Stimulated activated CD8-positive, alpha-beta memory T cell treated with anti-CD3 and anti-CD28 coated beads, Interleukin-12 subunit alpha, Interleukin-12 subunit beta, amount 100 ng/mL, for 24 hours (primary cell): Measurements from ENCODE around the gene UROS.

Experiments
- DNase-seq: peaks from one replicate; pipeline ENCODE4 v3.0.0-alpha.2; 2020; ENCODE audit errors: extremely low read depth

Gene UROS

GRCh38 chr10:125822878-125823662 lies at the start of gene UROS, which contains the start of gene BCCIP:
Gene UROS, minus strand, starts transcription at chr10:125823258. Its CDS starts 6,759 bp downstream, at chr10:125816499.
Gene BCCIP, plus strand, starts transcription at chr10:125823546. Its CDS starts 12 bp downstream, at chr10:125823558.
- DNase-seq = peak; percentile 76

- no peak for DNase-seq
These were observed 48.3 kb upstream of the UROS start for GRCh38 chr10:125871338-125871737.

- DNase-seq = no peak
These were observed 45.4 kb upstream of the UROS start for GRCh38 chr10:125868372-125868975.

GRCh38 chr10:125866421-125867029 lies 43.5 kb upstream of the UROS start:
- DNase-seq = no peak

- DNase-seq = no peak
These were observed 42.1 kb upstream of the UROS start for GRCh38 chr10:125865120-125865519.

- DNase-seq = no peak
These were observed 36.2 kb upstream of the UROS start for GRCh38 chr10:125859128-125859817.

GRCh38 chr10:125857185-125857760 lies 34.2 kb upstream of the UROS start:
- DNase-seq = no peak

GRCh38 chr10:125852487-125852886 lies 29.4 kb upstream of the UROS start:
- DNase-seq = no peak

- DNase-seq = no peak
These were observed 28.0 kb upstream of the UROS start for GRCh38 chr10:125850766-125851731.

- no peak for DNase-seq
These were observed 26.4 kb upstream of the UROS start for GRCh38 chr10:125849448-125849847.

GRCh38 chr10:125848857-125849256 lies 25.8 kb upstream of the UROS start:
- no peak for DNase-seq

GRCh38 chr10:125848371-125848770 lies 25.3 kb upstream of the UROS start:
- DNase-seq = no peak

GRCh38 chr10:125846894-125847293 lies 23.8 kb upstream of the UROS start:
- no peak for DNase-seq

- DNase-seq = no peak
These were observed 22.6 kb upstream of the UROS start for GRCh38 chr10:125845617-125846016.

- no peak for DNase-seq
These were observed 21.7 kb upstream of the UROS start for GRCh38 chr10:125844751-125845221.

GRCh38 chr10:125843603-125844329 lies 20.7 kb upstream of the UROS start:
- DNase-seq = no peak

- no peak for DNase-seq
These were observed 17.9 kb upstream of the UROS start for GRCh38 chr10:125840955-125841354.

- DNase-seq = no peak
These were observed 17.3 kb upstream of the UROS start for GRCh38 chr10:125840406-125840805.

GRCh38 chr10:125838802-125839575 lies 15.9 kb upstream of the UROS start:
- no peak for DNase-seq
